Lung (tissue), 12 donors: ENCODE data around the gene LENG8. TPM values are rescaled to one million over a fixed set of nuclear protein-coding genes. Genes with fewer than 3 reads are reported as not detected.

Experiments used
- ATAC-seq: fragments of 200-7000 bp; cut with Tn5 transposase; one replicate; pipeline ENCODE4 v1.9.1; 2020; ENCODE audit warnings: moderate number of reproducible peaks; ENCODE audit not compliant: insufficient read depth, low FRiP score
- DNase-seq, 3 donors: peaks; one replicate each; pipeline ENCODE4 v3.0.0-alpha.2; 2013 to 2017
- H3K27ac ChIP-seq, 2 donors: one replicate each; pipeline ENCODE4 v1.5.1; 2013; ENCODE audit warnings: mild to moderate bottlenecking in 2 of 2, moderate library complexity in 2 of 2, control low read depth in 1 of 2, inconsistent platforms in 1 of 2, low read depth in 1 of 2, low read length in 1 of 2
- H3K27me3 ChIP-seq, 3 donors: one replicate each; pipeline ENCODE4 v1.5.1; 2013; ENCODE audit warnings: low read length in 2 of 3; ENCODE audit not compliant: control insufficient read depth in 3 of 3, insufficient read depth in 3 of 3
- H3K36me3 ChIP-seq, 4 donors: one replicate each; pipeline ENCODE4 v1.5.1; 2013; ENCODE audit warnings: low read length in 4 of 4, mild to moderate bottlenecking in 1 of 4, moderate library complexity in 1 of 4; ENCODE audit not compliant: control insufficient read depth in 4 of 4, insufficient read depth in 4 of 4
- H3K4me1 ChIP-seq, 5 donors: one replicate each; pipeline ENCODE4 v1.5.1; 2013; ENCODE audit warnings: low read length in 5 of 5, mild to moderate bottlenecking in 2 of 5, moderate library complexity in 1 of 5; ENCODE audit not compliant: control insufficient read depth in 5 of 5, insufficient read depth in 5 of 5
- H3K4me3 ChIP-seq: one replicate; pipeline ENCODE4 v1.5.1; 2013; ENCODE audit warnings: mild to moderate bottlenecking, control low read depth, moderate library complexity
- H3K9ac ChIP-seq, 2 donors: one replicate each; pipeline ENCODE4 v1.5.1; 2013; ENCODE audit warnings: low read length in 2 of 2, control low read depth in 1 of 2; ENCODE audit not compliant: insufficient read depth in 1 of 2
- H3K9me3 ChIP-seq, 4 donors: one replicate each; pipeline ENCODE4 v1.5.1; 2013; ENCODE audit warnings: low read length in 3 of 4, mild to moderate bottlenecking in 1 of 4, moderate library complexity in 1 of 4; ENCODE audit not compliant: control insufficient read depth in 4 of 4, insufficient read depth in 3 of 4
- CTCF ChIP-seq: IDR thresholded peaks from 2 replicates; pipeline ENCODE4 v1.5.1; 2012; ENCODE audit warnings: mild to moderate bottlenecking; ENCODE audit errors: control extremely low read depth, extremely low read depth
- WGBS, 2 donors: extraction: QIAGEN DNeasy Blood & Tissue Kit; methylation state at CpG; one replicate each; pipeline ENCODE4 v1.1.7; 2013; 5-methylcytosine and 5-hydroxymethylcytosine counted together
- polyA plus RNA-seq, 2 donors: library from polyadenylated mRNA; stranded (reverse); fragments of 200-250 nt; gene quantifications; one replicate each; pipeline ENCODE4 v1.2.1, GENCODE V29; 2013
- total RNA-seq, 2 donors: library from RNA; depleted of rRNA in 1 of 2; stranded (reverse); fragments of >200 nt in 1 of 2; gene quantifications; one replicate each; pipeline ENCODE4 v1.2.1, GENCODE V29; 2014 to 2021
- donor health status: control.
- donor health status: control.
- donor health status: Bipolar disorder and iron deficiency.
- donor health status: healthy.
- donor health status: DM: yes; HTN: yes; CAD: no.

The LENG8 gene
- total and polyA plus RNA-seq, 4 donors, result 75.1 to 199 (median 113) TPM

GRCh38 chr19:54462047-54462654 is 13.2 kb downstream of the LENG8 start:
- H3K27ac ChIP-seq, result peak overlapping the region; percentile 94 to 98
- no peak for TF ChIP-seq CTCF
- peak overlapping the region; percentile 63 for H3K4me3 ChIP-seq
- DNase-seq, result peak in 1 of 3 donors; percentile 23
- H3K4me1 ChIP-seq, result peaks cover 0 to 50% (median 13%) of the 10 kb centered on the region in 5 donors
- no peaks in the 10 kb centered on the region for H3K9me3 ChIP-seq
- no peaks in the 10 kb centered on the region for H3K27me3 ChIP-seq
- peaks cover 7 to 47% (median 27%) of the 10 kb centered on the region in 4 donors for H3K36me3 ChIP-seq
- no peak for ATAC-seq
- H3K9ac ChIP-seq, result peak overlapping the region in 1 of 2 donors; percentile 42
- 73 to 74% methylated on average over 15 of the region's 15 CpGs for WGBS, 2 donors

DNA sequence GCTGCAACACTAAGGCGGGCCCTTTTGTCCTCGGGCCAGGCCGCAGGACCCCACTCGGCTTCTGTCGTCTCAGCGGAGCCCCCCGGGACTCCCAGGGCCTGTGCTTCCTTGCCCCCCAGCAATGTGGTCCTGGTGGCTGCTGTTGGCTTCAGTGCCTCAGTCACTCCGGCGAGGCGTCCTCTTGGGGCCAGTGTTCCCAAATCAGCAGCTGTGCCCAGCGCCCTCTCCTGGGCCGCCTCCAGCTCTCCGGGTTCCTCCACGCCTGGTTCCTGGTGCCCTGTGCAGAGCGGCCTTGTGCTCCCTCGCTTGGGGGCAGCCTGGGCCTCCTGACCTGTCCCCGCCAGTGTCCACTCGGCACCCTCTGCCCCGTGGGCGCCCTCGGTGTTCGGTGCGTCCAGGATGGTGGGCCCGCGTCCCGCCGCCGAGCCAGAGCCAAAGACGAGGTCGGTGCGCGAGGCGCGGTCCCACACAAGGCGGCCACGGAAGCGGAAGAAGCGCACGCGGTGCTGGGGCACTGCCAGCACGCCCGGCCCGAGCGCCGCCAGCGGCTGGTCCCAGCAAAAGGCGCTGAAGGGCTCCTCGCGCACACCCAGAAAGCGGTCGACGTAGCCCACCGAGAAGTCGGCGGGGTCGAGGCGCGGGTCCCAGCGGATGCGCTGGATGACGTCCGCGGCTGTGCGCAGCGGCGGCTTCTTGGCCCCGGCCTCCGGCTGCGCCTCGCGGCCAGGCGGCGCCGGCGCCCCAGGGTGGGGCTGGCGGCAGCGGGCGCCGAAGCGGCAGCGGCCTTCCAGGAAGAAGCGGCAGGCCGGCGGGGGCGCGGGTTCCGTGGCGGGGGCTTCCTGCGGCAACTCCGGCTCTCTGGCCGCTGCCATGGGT is 13.9 kb downstream of the LENG8 start:
- WGBS, 2 donors, result 6 to 12% methylated on average over 62 to 91 of the region's 91 CpGs
- peak overlapping the region; percentile 94 to 98 for H3K27ac ChIP-seq
- TF ChIP-seq CTCF, result no peak

DNA sequence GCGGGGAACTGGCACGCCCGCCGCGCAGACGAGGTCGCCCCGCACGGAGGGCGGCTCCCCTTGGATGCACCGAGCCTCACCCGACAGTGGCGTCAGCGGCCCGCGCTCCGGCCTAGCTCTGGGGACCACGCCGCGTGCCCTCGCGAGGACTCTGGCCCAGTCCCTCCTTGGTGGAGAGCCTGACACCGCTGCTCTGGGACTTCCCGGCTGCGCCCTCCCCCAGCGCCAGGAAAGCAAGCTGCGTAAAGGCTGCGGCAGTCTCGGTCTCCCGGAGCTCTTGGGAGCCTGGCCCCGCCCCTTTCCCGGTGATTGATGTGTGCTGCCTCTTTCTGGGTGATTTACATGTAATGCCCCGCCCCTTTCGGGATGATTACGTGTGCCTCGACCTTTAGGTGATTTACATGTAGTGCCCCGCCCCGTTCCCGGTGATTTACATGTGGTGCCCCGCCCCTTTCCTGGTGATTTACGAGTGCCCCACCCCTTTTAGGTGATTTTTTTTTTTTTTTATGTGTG is 14.6 kb downstream of the LENG8 start, which contains the start of gene LENG9:
Gene LENG9, minus strand, starts transcription at position 248 of the 513 bp plus-strand sequence. CDS start 252 bp downstream, outside the sequence.
- peak within 1 kb of the TSS in 1 of 2 donors; percentile 42 for H3K9ac ChIP-seq
- DNase-seq (peak; percentile 98 to 99 (median 98)), ATAC-seq (peak; percentile 76)
- H3K27ac ChIP-seq, result peak within 1 kb of the TSS; percentile 94 to 98
- peak within 1 kb of the TSS; percentile 63 for H3K4me3 ChIP-seq
- no peak for TF ChIP-seq CTCF
- no peaks in the 10 kb centered on the region for H3K27me3 ChIP-seq
- H3K36me3 ChIP-seq, result peaks cover 7 to 35% (median 15%) of the 10 kb centered on the region in 4 donors
- no peaks in the 10 kb centered on the region for H3K9me3 ChIP-seq
- H3K4me1 ChIP-seq, result peaks cover 0 to 50% (median 13%) of the 10 kb centered on the region in 5 donors
- 0% methylated on average over 34 to 41 of the region's 41 CpGs for WGBS, 2 donors

More for the DNA sequence above, 13.9 kb downstream of the LENG8 start:
- H3K4me3 ChIP-seq, result peak overlapping the region; percentile 63
- no peaks in the 10 kb centered on the region for H3K27me3 ChIP-seq
- peak overlapping the region in 1 of 2 donors; percentile 42 for H3K9ac ChIP-seq
- no peaks in the 10 kb centered on the region for H3K9me3 ChIP-seq
- H3K36me3 ChIP-seq, result peaks cover 7 to 42% (median 22%) of the 10 kb centered on the region in 4 donors
- peak; percentile 12 for ATAC-seq
- peak; percentile 71 to 81 (median 73) for DNase-seq
- H3K4me1 ChIP-seq, result peaks cover 0 to 50% (median 13%) of the 10 kb centered on the region in 5 donors
